Measurements from ENCODE around the gene ZFP69.

- TF ChIP-seq EZH2 (IDR thresholded peaks at IDR 0.05; ENCODE audit: borderline replicate concordance): no peak
- TF ChIP-seq CTCF (IDR thresholded peaks at IDR 0.05; ENCODE audit: poor library complexity): no peak
Measured at GRCh38 chr1:40507973-40508372, 30.9 kb downstream of the ZFP69 start.
